Gastroesophageal sphincter (tissue), 3 donors: Measurements from ENCODE around the gene SH3PXD2B.

ENCODE experiments used
- CTCF ChIP-seq, 4 experiments: fragments of 200-600 bp in 2 of 4; fragments of 450-650 bp in 2 of 4; sonication (generic) in 1 of 4; IDR thresholded peaks; one replicate each; pipeline ENCODE4 v1.5.1; 2017 to 2019; ENCODE audit warnings: antibody characterized with exemption in 4 of 4, mild to moderate bottlenecking in 2 of 4, moderate library complexity in 2 of 4
- EP300 ChIP-seq: sonication (generic); formaldehyde crosslinking; IDR thresholded peaks from one replicate; pipeline ENCODE4 v1.6.1; 2017; ENCODE audit warnings: antibody characterized with exemption, mild to moderate bottlenecking

GRCh38 chr5:172463031-172463430, 8.7 kb upstream of the SH3PXD2B start:
- TF ChIP-seq EP300 (no peak), CTCF (IDR thresholded peaks at IDR 0.05) (no peak)
